Measurements from ENCODE around the gene AHDC1. TPM values are rescaled to one million over a fixed set of nuclear protein-coding genes. Genes with fewer than 3 reads are reported as not detected.

AHDC1 gene
- total and polyA plus RNA-seq, 2 donors (not counting 1 experiment from before 2014, with no cell fraction given), result 4.2 to 6.9 TPM

- H2AFZ ChIP-seq (ENCODE audit: low read length), result no peak overlapping the region
- no peak overlapping the region for H3K27ac ChIP-seq (ENCODE audit: insufficient read depth, low read length)
- H3K4me3 ChIP-seq (replicated peaks in 1 of 4; ENCODE audit: control extremely low read depth in 1 of 4, insufficient read depth in 1 of 4, low read depth in 3 of 4, low read length in 4 of 4), result no peak overlapping the region
- no peaks in the 10 kb centered on the region for H3K27me3 ChIP-seq (ENCODE audit: control insufficient read depth, insufficient read depth, low read length)
- H3K79me2 ChIP-seq (ENCODE audit: control insufficient read depth, insufficient read depth, low read length), result peaks cover 86% of the 10 kb centered on the region
- H4K20me1 ChIP-seq (ENCODE audit: control insufficient read depth, extremely low read depth, insufficient read depth, low read length), result peaks cover 2% of the 10 kb centered on the region
- peak overlapping the region; percentile 62 for H3K4me2 ChIP-seq (ENCODE audit: extremely low read depth, insufficient read depth, low read length)
- no peak overlapping the region for H3K9ac ChIP-seq (ENCODE audit: insufficient read depth, low read length)
- TF ChIP-seq EZH2 (IDR thresholded peaks at IDR 0.05; ENCODE audit: low read length, missing control alignments) (no peak), CTCF (conservative IDR thresholded peaks at IDR 0.05 in 1 of 2, IDR thresholded peaks at IDR 0.05 in 1 of 2; ENCODE audit: low read depth in 1 of 2, low read length in 2 of 2) (no peak)
- peak in 1 of 2 donors; percentile 71 for DNase-seq (ENCODE audit: low read depth in 2 of 2)
- H3K4me1 ChIP-seq (ENCODE audit: control insufficient read depth, extremely low read depth, insufficient read depth, low read length), result peaks cover 79% of the 10 kb centered on the region
- no peaks in the 10 kb centered on the region for H3K9me3 ChIP-seq (ENCODE audit: control insufficient read depth, insufficient read depth, low read depth, low read length)
- peaks cover 7% of the 10 kb centered on the region for H3K36me3 ChIP-seq (ENCODE audit: control insufficient read depth, insufficient read depth, low read length)
Observed at GRCh38 chr1:27594564-27595510, 9.1 kb downstream of the AHDC1 start.

DNA sequence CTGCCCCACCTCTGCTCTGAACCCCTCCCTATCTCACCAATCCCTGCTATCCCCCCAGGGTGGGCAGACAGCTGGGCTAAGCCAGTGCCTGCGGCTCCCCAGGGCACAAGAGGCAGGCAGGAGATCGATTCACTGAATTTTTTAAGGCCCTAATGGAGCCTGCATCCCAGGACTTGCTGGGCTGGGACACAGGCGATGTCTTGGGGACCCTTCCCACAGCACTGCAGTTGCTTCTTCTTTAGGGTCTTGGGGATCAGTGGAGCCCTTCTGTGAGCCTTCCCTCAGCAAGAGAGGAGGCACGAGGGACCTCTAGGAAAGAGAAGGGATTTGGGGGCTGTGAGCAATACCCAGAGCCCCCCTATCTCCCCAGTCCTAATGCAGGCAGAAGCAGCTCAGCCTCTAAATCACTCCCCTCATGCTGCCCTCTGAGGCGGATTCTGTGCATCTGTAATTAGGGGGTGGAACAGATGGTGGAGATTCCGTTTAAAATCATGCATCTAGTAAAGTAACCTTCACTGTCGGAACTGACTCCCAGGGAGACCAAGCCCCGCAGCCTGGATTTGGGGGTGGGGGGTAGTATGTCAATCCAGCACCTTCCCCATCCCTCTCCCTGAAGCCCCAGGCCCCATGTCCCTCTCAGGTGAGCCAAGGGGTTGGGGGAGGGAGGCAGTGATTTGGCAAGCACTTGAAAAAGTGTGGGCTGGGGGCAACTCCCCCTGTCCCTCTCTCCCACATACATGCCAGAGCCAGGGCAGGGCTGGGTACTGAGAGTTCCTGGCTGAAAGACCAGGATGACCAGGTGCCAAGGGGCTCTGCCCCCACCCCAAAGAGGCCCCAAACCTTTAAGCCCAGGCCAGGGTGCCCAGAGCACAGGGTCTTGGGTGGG lies 10.0 kb downstream of the AHDC1 start:
- no peak for DNase-seq (ENCODE audit: low read depth in 2 of 2)
- peaks cover 77% of the 10 kb centered on the region for H3K79me2 ChIP-seq (ENCODE audit: control insufficient read depth, insufficient read depth, low read length)
- peak overlapping the region; percentile 0 for H3K9ac ChIP-seq (ENCODE audit: insufficient read depth, low read length)
- H3K4me1 ChIP-seq (ENCODE audit: control insufficient read depth, extremely low read depth, insufficient read depth, low read length), result peaks cover 81% of the 10 kb centered on the region
- H4K20me1 ChIP-seq (ENCODE audit: control insufficient read depth, extremely low read depth, insufficient read depth, low read length), result peaks cover 2% of the 10 kb centered on the region
- no peak overlapping the region for H3K27ac ChIP-seq (ENCODE audit: insufficient read depth, low read length)
- peaks cover 7% of the 10 kb centered on the region for H3K36me3 ChIP-seq (ENCODE audit: control insufficient read depth, insufficient read depth, low read length)
- TF ChIP-seq EZH2 (IDR thresholded peaks at IDR 0.05; ENCODE audit: low read length, missing control alignments) (no peak), CTCF (conservative IDR thresholded peaks at IDR 0.05 in 1 of 2, IDR thresholded peaks at IDR 0.05 in 1 of 2; ENCODE audit: low read depth in 1 of 2, low read length in 2 of 2) (no peak)
- H3K9me3 ChIP-seq (ENCODE audit: control insufficient read depth, insufficient read depth, low read depth, low read length), result no peaks in the 10 kb centered on the region
- no peak overlapping the region for H2AFZ ChIP-seq (ENCODE audit: low read length)
- H3K27me3 ChIP-seq (ENCODE audit: control insufficient read depth, insufficient read depth, low read length), result no peaks in the 10 kb centered on the region
- peak overlapping the region; percentile 35 for H3K4me2 ChIP-seq (ENCODE audit: extremely low read depth, insufficient read depth, low read length)
- no peak overlapping the region for H3K4me3 ChIP-seq (replicated peaks in 1 of 4; ENCODE audit: control extremely low read depth in 1 of 4, insufficient read depth in 1 of 4, low read depth in 3 of 4, low read length in 4 of 4)

Measured in fibroblast of lung (primary cell).